GM21528 (cell line): ENCODE measurements around the gene PLA1A.

ENCODE experiments used
- ATAC-seq: cut with Tn5 transposase; IDR thresholded peaks from one replicate; pipeline ENCODE4 v1.9.1; 2021; ENCODE audit warnings: mild to moderate bottlenecking, moderate library complexity; ENCODE audit not compliant: unreplicated experiment, low FRiP score

Gene PLA1A

GRCh38 chr3:119602676-119603075 lies 5.0 kb downstream of the PLA1A start:
- no peak for ATAC-seq

- no peak for ATAC-seq
These were observed 7.2 kb downstream of the PLA1A start for GRCh38 chr3:119604878-119605277.

- ATAC-seq, result no peak
These were observed 10.8 kb downstream of the PLA1A start for GRCh38 chr3:119608405-119609000.

GRCh38 chr3:119609301-119609700 lies 11.6 kb downstream of the PLA1A start:
- no peak for ATAC-seq

- ATAC-seq, result no peak
These were observed 14.0 kb downstream of the PLA1A start for GRCh38 chr3:119611664-119612063.

GRCh38 chr3:119613201-119613600 lies 15.5 kb downstream of the PLA1A start:
- ATAC-seq, result no peak

GRCh38 chr3:119613872-119614271 lies 16.2 kb downstream of the PLA1A start:
- ATAC-seq, result no peak

- no peak for ATAC-seq
These were observed 18.4 kb downstream of the PLA1A start for GRCh38 chr3:119616056-119616455.

- no peak for ATAC-seq
These were observed 21.4 kb downstream of the PLA1A start for GRCh38 chr3:119619094-119619493.

GRCh38 chr3:119620899-119621298 lies 23.2 kb downstream of the PLA1A start:
- no peak for ATAC-seq

GRCh38 chr3:119624002-119624720 lies 26.5 kb downstream of the PLA1A start:
- no peak for ATAC-seq

- ATAC-seq, result no peak
These were observed 27.9 kb downstream of the PLA1A start for GRCh38 chr3:119625451-119626153.

GRCh38 chr3:119626196-119626595 lies 28.5 kb downstream of the PLA1A start:
- ATAC-seq, result no peak

- ATAC-seq, result no peak
These were observed 29.8 kb downstream of the PLA1A start for GRCh38 chr3:119627461-119627860.

GRCh38 chr3:119628390-119628789 lies 30.7 kb downstream of the PLA1A start:
- ATAC-seq, result peak; percentile 50

- peak; percentile 32 for ATAC-seq
These were observed 31.2 kb downstream of the PLA1A start for GRCh38 chr3:119628816-119629445.

GRCh38 chr3:119630128-119630879 lies 32.6 kb downstream of the PLA1A start:
- ATAC-seq, result no peak

GRCh38 chr3:119630880-119631329 lies 33.2 kb downstream of the PLA1A start:
- ATAC-seq, result no peak

- no peak for ATAC-seq
These were observed 33.8 kb downstream of the PLA1A start for GRCh38 chr3:119631516-119631915.

- ATAC-seq, result no peak
These were observed 34.5 kb downstream of the PLA1A start for GRCh38 chr3:119632216-119632615.
